ENCODE results near the gene URB2. TPM values are rescaled to one million over a fixed set of nuclear protein-coding genes. Genes with fewer than 3 reads are reported as not detected.

Gene URB2
- total RNA-seq, 1 experiment from 2014 or later = 20.4 TPM

GRCh38 chr1:229642970-229643369 lies 16.9 kb downstream of the URB2 start:
- Histone ChIP-seq H3K36me3 (ENCODE audit: control insufficient read depth in 1 of 2, insufficient read depth in 2 of 2, low read length in 2 of 2) (peaks cover 33% of the 10 kb centered on the region in 2 experiments; a peak in 3 of 4 replicates), H3K9ac (ENCODE audit: low read length) (no peak overlapping the region), H3K4me1 (ENCODE audit: control insufficient read depth in 1 of 2, insufficient read depth in 2 of 2, low read length in 2 of 2) (no peaks in the 10 kb centered on the region), H3K9me3 (ENCODE audit: control insufficient read depth in 1 of 2, insufficient read depth in 1 of 2, low read depth in 1 of 2, low read length in 2 of 2) (no peaks in the 10 kb centered on the region), H3K4me3 (replicated peaks in 1 of 2; ENCODE audit: low read depth in 1 of 2, low read length in 2 of 2) (no peak overlapping the region), H2AFZ (ENCODE audit: low read depth, low read length, poor library complexity, severe bottlenecking) (no peak overlapping the region), H3K27ac (ENCODE audit: low read depth, low read length) (no peak overlapping the region), H3K4me2 (ENCODE audit: low read length) (no peak overlapping the region), H3K9me2 (ENCODE audit: insufficient read depth) (no peaks in the 10 kb centered on the region), H3K27me3 (ENCODE audit: insufficient read depth, low read length) (no peaks in the 10 kb centered on the region), H3K79me2 (ENCODE audit: insufficient read depth, low read length) (peaks cover 59% of the 10 kb centered on the region), H4K20me1 (ENCODE audit: insufficient read depth) (no peaks in the 10 kb centered on the region; the same call in 1 of the 2 replicates)
- ChIA-PET CTCF (no interaction called here), POLR2A (no interaction called here), RAD21 (ENCODE audit: low non-redundant PET in 1 of 2, low total read pairs in 2 of 2, uncharacterized antibody in 2 of 2, unreplicated experiment in 2 of 2) (no interaction called here)
- intact Hi-C loops (cut with micrococcal nuclease) = no loop called here
- TF ChIP-seq EZH2 (IDR thresholded peaks at IDR 0.05) (no peak), FOSL1 (IDR thresholded peaks at IDR 0.05; ENCODE audit: low read depth) (no peak), JUND (IDR thresholded peaks at IDR 0.05) (no peak), CEBPB (IDR thresholded peaks at IDR 0.05; ENCODE audit: low read depth) (no peak), CTCF (IDR thresholded peaks at IDR 0.05 in 2 of 3, conservative IDR thresholded peaks at IDR 0.05 in 1 of 3; ENCODE audit: borderline replicate concordance in 1 of 3, insufficient read depth in 1 of 3, low read depth in 2 of 3, low read length in 2 of 3) (no peak), MAX (IDR thresholded peaks at IDR 0.05) (no peak), RAD21 (IDR thresholded peaks at IDR 0.05; ENCODE audit: low read depth) (no peak), ZFX (IDR thresholded peaks at IDR 0.05) (no peak), ZBTB33 (IDR thresholded peaks at IDR 0.05; ENCODE audit: extremely low read depth, insufficient replicate concordance, low read length) (no peak), SP1 (IDR thresholded peaks at IDR 0.05; ENCODE audit: low read depth) (no peak), CBX3 (IDR thresholded peaks at IDR 0.05; ENCODE audit: low read depth) (no peak)
- no peak for ATAC-seq
- no TSS peak for BruUV-seq (replicated peaks)
- no peak for DNase-seq (ENCODE audit: low read depth, low spot score)
